Uterus (tissue), 2 donors: ENCODE data around the gene KCTD2.

Experiments used
- POLR2A ChIP-seq, 2 donors: fragments of 450-650 bp; IDR thresholded peaks; one replicate each; pipeline ENCODE4 v1.6.1; 2016; ENCODE audit warnings: antibody characterized with exemption in 2 of 2, mild to moderate bottlenecking in 1 of 2, moderate library complexity in 1 of 2
- TF ChIP-seq, protein P1 (sequence below), 4 experiments: fragments of 200-600 bp in 2 of 4; fragments of 450-650 bp in 2 of 4; sonication (generic) in 2 of 4; IDR thresholded peaks; one replicate each; pipeline ENCODE4 v1.5.1; 2016 to 2019; ENCODE audit warnings: antibody characterized with exemption in 4 of 4, mild to moderate bottlenecking in 2 of 4, moderate library complexity in 1 of 4

DNA sequence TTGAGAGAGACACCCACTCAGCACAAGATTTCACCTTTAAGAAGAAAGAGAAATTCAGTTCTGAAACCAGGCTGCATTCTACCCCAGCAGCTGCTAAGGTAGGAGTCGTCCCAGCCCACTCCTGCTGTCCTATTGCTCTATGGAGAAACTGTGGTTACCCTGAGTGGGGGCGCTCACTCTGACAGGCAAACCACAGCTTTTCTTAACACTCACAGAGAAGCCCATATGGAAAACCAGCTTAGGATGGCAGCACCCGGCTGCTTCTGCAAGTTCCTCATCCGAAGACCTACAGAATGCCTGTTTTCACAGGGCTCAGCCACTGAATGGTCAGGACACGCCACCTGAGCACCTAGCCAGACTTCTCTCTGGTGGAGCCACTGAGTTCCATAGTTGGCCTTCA is 7.8 kb upstream of the KCTD2 start:
- TF ChIP-seq, protein P1, sequence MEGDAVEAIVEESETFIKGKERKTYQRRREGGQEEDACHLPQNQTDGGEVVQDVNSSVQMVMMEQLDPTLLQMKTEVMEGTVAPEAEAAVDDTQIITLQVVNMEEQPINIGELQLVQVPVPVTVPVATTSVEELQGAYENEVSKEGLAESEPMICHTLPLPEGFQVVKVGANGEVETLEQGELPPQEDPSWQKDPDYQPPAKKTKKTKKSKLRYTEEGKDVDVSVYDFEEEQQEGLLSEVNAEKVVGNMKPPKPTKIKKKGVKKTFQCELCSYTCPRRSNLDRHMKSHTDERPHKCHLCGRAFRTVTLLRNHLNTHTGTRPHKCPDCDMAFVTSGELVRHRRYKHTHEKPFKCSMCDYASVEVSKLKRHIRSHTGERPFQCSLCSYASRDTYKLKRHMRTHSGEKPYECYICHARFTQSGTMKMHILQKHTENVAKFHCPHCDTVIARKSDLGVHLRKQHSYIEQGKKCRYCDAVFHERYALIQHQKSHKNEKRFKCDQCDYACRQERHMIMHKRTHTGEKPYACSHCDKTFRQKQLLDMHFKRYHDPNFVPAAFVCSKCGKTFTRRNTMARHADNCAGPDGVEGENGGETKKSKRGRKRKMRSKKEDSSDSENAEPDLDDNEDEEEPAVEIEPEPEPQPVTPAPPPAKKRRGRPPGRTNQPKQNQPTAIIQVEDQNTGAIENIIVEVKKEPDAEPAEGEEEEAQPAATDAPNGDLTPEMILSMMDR (IDR thresholded peaks at IDR 0.05), result no peak
- no peak for TF ChIP-seq POLR2A (IDR thresholded peaks at IDR 0.05)
